ENCODE measurements around the gene PTPN1.

GRCh38 chr20:50533061-50533460 is 22.9 kb downstream of the PTPN1 start:
- no peak for TF ChIP-seq SIN3A (IDR thresholded peaks at IDR 0.05; ENCODE audit: borderline replicate concordance, low read depth, low read length)
- TF ChIP-seq TAF1 (IDR thresholded peaks at IDR 0.05; ENCODE audit: borderline replicate concordance, low read depth, low read length) = no peak
- TF ChIP-seq JUND (IDR thresholded peaks at IDR 0.05) = no peak
- TF ChIP-seq CTCF (IDR thresholded peaks at IDR 0.05) = no peak
- TF ChIP-seq POLR2AphosphoS5 (IDR thresholded peaks at IDR 0.05; ENCODE audit: low read depth, low read length) = no peak
- TF ChIP-seq USF2 (IDR thresholded peaks at IDR 0.05; ENCODE audit: borderline replicate concordance, low read depth, low read length) = no peak
- TF ChIP-seq REST (IDR thresholded peaks at IDR 0.05; ENCODE audit: low read depth, low read length) = no peak
- TF ChIP-seq GABPA (IDR thresholded peaks at IDR 0.05; ENCODE audit: low read depth) = no peak
- no peak for TF ChIP-seq RAD21 (IDR thresholded peaks at IDR 0.05; ENCODE audit: low read length)
- no peak for TF ChIP-seq EP300 (IDR thresholded peaks at IDR 0.05; ENCODE audit: borderline replicate concordance in 1 of 2, low read depth in 1 of 2, low read length in 1 of 2)
- TF ChIP-seq MEF2A (IDR thresholded peaks at IDR 0.05; ENCODE audit: borderline replicate concordance, low read depth) = no peak
